NCI-H526 treated with DMSO at 0.1 percent for 48 hours (cell line): Measurements from ENCODE around the gene MAPK14.
A peak's percentile ranks its signal among the peaks of the same experiment; 100 is the strongest.
"Not testable (repeated sequence)": the region's sequence is repeated elsewhere in the genome, so short reads cannot be mapped to it uniquely, and the experiment has no call there.

Experiments
- DNase-seq: peaks from one replicate; lab custom pipeline; 2025; lab: John Stamatoyannopoulos, UW

The MAPK14 gene

GRCh38 chr6:36027501-36028087, at the start of gene MAPK14:
TSS of gene MAPK14 (plus strand) at chr6:36027808. CDS start at chr6:36028158, 350 bp downstream.
- DNase-seq: peak; percentile 99

- DNase-seq: not testable (repeated sequence)
Observed at GRCh38 chr6:35980126-35980525, 47.5 kb upstream of the MAPK14 start.

DNA sequence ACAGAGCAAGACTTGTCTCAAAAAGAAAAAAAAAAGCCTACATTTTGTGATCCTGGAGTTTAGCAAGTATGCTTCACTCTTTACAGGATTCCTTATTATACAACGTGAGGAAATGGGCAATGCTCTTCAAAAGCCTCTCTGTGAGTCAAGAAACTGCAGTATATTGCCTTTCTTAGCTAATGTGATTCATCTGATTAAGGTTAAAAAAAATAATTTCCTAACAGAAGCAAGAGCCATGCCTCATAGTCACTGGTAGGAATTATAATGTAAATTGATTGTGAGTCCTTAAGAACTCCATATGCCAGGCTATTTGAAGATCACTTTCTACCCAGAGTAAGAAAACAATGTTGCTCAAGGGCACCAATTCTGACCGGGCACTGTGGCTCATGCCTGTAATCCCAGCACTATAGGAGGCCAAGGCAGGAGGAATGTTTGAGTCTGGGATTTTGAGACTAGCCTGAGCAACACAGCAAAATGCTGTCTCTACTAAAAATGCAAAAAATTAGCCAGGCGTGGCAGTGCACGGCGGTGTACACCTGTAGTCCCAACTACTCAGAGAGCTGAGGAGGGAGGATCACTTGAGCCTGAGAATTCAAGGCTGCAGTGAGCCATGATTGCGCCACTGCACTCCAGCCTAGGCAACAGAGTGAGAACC, 46.5 kb upstream of the MAPK14 start:
- DNase-seq: no peak

GRCh38 chr6:35984701-35985100, 42.9 kb upstream of the MAPK14 start:
- no peak for DNase-seq

- not testable (repeated sequence) for DNase-seq
Observed at GRCh38 chr6:35988047-35988446, 39.6 kb upstream of the MAPK14 start.

GRCh38 chr6:35993150-35993549, 34.5 kb upstream of the MAPK14 start:
- DNase-seq: no peak

DNA sequence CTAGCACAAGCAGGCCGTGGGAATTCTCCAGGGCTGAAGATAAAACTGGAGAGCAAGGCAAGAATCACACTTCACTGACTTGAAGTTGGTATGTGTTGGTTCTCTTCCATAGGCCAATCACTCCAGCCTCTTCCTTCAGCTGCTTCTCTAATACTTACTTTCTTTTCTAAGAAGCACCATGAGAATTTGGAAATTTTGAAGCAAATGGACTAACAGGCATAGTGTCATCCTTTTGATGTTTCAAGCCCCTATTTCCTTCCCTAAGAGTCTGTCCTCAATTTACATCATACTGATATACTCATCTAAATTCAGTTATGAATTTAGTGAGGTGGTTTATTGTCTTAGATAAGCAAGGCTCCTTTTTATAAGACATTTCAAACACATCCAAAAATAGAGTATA, 27.2 kb upstream of the MAPK14 start:
- no peak for DNase-seq

DNA sequence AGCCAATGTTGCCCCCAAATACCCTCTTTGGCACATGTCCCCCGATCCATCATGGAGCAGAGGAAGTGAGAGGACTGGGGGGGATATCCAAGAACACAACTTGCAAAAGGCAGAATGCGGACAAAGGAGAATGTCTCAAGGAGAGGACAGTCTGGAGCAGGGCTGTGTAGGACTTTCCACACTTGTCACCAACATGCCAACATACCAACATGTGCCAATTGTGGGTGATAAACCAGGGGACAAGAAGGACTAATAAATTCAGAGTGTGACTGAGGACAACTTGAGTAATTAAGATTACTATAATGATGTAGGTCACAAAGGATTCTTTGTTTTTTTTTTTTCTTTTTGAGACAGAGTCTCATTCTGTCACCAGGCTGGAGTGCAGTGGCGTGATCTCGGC, 11.9 kb upstream of the MAPK14 start:
- no peak for DNase-seq

DNA sequence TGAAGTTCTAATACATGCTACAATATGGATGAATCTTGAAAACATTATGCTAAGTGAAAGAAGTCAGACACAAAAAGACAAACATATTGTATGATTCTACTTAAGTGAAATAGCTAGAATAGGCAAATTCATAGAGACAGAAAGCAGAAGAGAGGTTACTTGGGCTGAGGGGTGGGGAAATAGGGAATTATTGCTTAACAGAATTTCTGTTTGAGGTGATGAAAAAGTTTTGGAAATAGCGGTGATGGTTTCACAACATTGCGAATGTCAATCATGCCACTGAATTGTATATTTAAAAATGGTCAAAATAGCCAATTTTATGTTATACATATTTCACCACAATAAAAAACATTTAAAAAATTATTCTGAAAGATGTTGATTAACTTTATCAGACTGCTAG, 9.3 kb upstream of the MAPK14 start:
- DNase-seq: no peak

GRCh38 chr6:36019167-36019566, 8.4 kb upstream of the MAPK14 start:
- DNase-seq: no peak

DNA sequence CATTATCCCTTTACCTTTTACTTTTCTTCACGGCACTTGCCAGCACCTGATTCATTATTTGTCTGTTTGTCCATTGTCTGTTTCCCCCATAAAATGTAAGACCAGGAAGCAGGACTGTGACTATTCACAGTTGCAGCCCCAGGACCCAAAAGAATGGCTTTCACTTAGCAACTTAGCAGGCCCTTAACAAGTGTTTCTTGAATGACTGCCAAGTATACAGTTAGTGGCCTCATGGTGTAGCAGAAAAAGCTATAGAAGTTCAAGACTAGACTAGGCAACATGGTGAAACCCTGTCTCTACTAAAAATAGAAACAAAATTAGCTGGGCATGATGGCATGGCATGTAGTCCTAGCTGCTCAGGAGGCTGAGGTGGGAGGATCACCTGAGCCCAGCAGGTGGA, 7.5 kb upstream of the MAPK14 start:
- DNase-seq: no peak

DNA sequence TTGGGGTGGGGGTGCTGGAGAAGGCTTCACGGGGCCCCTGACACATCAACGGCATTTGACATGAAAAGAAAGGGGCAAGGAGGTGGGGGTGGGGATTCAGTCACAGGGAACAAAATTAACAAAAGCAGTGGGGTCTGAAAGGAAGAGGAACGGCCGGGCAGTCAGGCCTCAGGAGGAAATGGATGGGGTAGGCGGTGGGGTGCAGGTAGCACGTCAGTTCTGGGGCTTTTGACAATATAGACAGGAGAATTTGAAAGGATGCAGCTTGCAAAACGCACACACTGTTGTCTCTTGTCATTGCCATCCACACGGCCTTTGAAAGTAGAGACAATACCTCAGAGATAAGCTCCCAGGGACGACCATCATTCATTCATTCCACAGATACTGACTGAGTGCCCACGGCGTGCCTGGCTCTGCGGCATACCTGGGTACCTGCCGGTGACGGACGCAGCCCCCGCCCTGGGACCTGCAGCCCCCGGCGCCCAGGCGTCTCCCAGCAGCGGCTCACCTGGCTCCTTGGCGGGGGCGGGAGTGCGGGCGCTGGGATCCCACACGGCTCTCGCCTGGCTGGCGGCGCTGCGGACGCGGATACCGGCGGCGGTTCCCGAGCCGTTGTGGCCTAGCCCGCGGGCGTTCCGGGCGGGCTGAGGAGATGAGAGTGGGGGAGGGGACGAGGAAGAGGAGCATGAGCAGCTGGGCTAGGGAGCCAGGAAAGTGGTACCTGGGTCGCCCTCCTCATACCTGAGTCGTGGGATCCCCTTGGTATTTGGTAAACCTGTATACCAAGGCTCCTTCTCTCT, 3.4 kb upstream of the MAPK14 start, which contains the start of gene SLC26A8:
TSS of gene SLC26A8 (minus strand) at position 646 of the 800 bp plus-strand sequence. CDS start 4,934 bp downstream, outside the sequence.
- peak; percentile 58 for DNase-seq

- DNase-seq: no peak
Observed at GRCh38 chr6:36025260-36025931, 2.2 kb upstream of the MAPK14 start.

- DNase-seq: no peak
Observed at GRCh38 chr6:36025932-36026327, 1.7 kb upstream of the MAPK14 start.

DNA sequence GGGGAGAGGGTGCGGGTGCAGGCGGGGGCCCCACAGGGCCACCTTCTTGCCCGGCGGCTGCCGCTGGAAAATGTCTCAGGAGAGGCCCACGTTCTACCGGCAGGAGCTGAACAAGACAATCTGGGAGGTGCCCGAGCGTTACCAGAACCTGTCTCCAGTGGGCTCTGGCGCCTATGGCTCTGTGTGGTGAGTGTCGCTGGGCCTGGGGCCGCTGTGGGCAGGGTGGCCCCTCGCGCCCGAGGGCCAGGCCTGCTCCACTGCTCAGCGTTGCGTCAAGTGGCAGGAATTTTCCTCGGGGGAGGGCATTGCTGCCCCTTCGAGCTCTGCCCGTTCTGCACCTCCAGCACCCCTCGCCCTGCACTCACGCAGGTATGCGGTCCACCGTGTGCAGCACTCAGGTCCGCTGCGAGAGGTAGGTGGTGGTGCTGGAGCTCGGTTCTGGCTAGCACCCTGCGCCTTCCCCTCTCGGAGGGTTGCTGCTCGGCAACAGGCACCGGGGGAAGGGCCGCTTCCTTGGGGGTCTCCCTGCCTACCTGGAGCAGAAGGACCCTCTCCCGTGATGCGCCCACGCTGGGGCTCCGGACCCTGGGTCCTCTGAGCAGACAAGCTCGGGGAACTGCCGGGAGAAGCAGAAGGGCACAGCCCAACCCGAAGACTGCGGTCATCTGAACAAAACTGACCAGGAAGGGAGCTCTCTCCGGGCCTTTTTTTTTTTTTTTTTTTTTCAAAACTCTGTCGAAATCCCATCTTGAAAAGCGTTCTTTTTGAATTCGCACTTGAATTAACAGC, 674 bp downstream of the MAPK14 start:
- peak; percentile 61 for DNase-seq

GRCh38 chr6:36028877-36029324, 1.3 kb downstream of the MAPK14 start:
- DNase-seq: peak; percentile 61

- DNase-seq: no peak
Observed at GRCh38 chr6:36029464-36029863, 1.9 kb downstream of the MAPK14 start.

DNA sequence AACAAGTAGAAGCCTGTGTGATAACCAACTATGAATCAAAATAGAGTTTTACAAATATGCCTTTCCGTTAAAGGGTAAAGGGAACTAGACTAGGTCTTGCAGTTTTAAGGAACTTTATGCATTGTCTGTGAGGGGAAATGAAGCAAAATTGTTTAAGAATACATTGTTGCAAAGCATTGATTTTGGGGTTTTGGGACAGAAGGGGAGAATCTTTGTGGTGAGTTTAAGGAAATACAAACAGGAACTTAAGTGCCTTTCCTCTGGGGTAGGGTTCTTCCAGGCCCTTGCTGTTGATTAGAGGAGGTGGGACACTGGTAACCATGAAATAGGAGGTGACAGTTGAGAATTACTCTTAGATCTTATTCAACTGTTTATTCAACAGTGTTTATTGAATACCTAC, 4.7 kb downstream of the MAPK14 start:
- no peak for DNase-seq

GRCh38 chr6:36033144-36033543, 5.5 kb downstream of the MAPK14 start:
- DNase-seq: not testable (repeated sequence)

DNA sequence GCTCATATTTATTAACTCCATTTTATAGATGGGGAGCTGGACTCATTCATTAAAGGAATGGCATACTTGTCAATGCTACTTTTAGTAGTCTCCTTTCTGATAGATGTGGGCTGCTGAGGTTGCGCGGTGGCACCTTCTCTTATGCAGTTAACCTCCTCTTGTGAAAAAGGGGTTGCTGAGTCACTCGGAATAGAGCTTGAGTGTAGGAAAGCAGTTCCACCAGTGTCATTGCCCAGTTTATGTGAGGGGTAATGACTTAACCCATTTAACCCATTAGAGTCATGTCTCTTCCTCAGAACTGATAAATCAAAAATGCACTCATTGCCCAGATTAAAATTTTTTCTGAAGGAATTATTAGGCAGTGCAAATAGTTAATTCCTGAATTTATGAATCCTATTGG, 6.3 kb downstream of the MAPK14 start:
- DNase-seq: no peak

- no peak for DNase-seq
Observed at GRCh38 chr6:36034441-36034840, 6.8 kb downstream of the MAPK14 start.

DNA sequence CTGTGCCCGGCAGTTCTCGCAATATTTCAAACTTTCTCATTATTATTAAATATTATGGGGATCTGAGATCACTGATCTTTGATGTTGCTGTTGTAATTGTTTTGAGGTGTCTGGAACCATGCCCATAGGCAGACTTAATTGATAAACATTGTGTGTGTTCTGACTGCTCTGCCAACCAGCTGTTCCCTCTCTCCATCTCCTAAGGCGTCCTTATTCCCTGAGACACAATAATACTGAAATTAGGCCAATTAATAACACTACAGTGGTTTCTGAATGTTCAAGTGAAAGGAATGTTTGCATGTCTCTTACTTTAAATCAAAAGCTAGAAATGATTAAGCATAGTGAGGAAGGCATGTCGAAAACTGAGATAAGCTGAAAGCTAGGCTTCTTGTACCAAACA, 7.6 kb downstream of the MAPK14 start:
- DNase-seq: no peak
